Prostate gland (tissue), 2 donors: ENCODE data around the gene MAP3K9.

Experiments
- POLR2A ChIP-seq: fragments of 450-650 bp; IDR thresholded peaks from one replicate; pipeline ENCODE4 v1.6.1; 2016; ENCODE audit warnings: antibody characterized with exemption, mild to moderate bottlenecking
- TF ChIP-seq, protein P1 (sequence below), 4 experiments: fragments of 200-600 bp in 2 of 4; fragments of 450-650 bp in 2 of 4; sonication (generic) in 2 of 4; IDR thresholded peaks; 1 replicate in 3 of 4; 2 replicates in 1 of 4; pipeline ENCODE4 v1.5.1; 2016 to 2019; ENCODE audit warnings: antibody characterized with exemption in 4 of 4, mild to moderate bottlenecking in 2 of 4, moderate library complexity in 2 of 4

DNA sequence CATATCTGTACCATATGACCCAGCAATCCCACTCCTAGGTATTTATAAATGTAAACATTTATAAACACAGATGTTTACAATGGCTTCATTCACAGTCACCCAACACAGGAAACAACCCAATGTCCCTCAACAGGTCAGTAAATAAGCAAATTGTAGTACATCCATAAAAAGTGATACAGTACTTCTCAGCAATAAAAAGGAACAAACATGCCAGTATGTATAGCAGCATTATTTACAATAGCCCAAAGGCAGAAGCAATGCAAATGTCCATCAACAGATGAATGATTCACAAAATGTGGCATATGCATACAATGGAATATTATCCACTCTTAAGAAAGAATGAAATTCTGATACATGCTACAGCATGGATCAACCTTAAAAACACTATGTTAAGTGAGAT lies 27.6 kb upstream of the MAP3K9 start:
- TF ChIP-seq, protein P1, sequence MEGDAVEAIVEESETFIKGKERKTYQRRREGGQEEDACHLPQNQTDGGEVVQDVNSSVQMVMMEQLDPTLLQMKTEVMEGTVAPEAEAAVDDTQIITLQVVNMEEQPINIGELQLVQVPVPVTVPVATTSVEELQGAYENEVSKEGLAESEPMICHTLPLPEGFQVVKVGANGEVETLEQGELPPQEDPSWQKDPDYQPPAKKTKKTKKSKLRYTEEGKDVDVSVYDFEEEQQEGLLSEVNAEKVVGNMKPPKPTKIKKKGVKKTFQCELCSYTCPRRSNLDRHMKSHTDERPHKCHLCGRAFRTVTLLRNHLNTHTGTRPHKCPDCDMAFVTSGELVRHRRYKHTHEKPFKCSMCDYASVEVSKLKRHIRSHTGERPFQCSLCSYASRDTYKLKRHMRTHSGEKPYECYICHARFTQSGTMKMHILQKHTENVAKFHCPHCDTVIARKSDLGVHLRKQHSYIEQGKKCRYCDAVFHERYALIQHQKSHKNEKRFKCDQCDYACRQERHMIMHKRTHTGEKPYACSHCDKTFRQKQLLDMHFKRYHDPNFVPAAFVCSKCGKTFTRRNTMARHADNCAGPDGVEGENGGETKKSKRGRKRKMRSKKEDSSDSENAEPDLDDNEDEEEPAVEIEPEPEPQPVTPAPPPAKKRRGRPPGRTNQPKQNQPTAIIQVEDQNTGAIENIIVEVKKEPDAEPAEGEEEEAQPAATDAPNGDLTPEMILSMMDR (IDR thresholded peaks at IDR 0.05): no peak
- no peak for TF ChIP-seq POLR2A
